HTERT RPE-1 (cell line): ENCODE results near the gene SLC12A6.

Source experiments
- in situ Hi-C: fragments of 300-500 bp; cut with MboI; formaldehyde crosslinking; loops from 4 replicates; pipeline ENCODE4 v1.14.3; 2020; ENCODE audit warnings: low sequenced_read_pairs

The SLC12A6 gene

DNA sequence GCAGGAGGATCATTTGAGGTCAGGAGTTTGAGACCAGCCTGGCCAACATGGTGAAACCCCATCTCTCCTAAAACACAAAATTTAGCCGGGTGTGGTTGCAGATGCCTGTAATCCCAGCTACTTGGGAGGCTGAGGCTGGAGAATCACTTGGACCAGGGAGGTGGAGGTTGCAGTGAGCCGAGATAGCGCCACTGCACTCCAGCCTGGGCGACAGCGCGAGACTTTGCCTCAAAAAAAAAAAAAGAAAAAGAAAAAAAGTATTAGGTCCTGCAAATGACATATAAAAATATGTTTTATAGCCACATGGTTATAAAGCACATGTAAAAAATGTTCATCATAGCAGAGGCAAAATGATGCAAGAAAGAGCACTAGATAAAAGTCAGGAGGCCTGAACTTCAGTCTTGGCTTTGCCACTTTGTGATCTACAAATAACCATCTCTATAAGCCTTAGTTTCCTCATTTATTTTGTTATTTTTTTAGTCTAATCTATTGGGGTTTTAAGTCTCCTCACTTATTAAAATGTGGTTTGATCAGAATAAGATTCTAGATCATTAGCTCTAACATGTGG lies 4.9 kb downstream of the SLC12A6 start:
- in situ Hi-C loops, result no loop called here

DNA sequence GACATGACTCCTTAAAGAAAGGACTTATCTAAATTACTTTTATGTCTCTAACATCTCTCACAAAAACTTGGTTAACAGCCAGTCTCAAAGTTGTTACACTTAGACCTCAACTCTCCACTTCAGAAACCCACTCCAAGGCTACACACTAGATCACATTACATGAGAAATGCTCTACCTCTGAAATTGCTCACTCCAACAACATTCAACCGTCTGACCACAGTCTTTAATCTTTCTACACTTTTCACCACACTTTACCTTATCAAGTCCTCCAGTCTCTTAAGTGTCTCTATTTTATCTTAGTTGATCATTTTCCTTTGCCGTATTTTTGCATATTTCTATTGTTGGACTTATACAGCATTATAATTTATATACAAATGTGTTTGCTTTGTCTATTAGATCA lies 5.8 kb downstream of the SLC12A6 start:
- in situ Hi-C loops, result no loop called here

DNA sequence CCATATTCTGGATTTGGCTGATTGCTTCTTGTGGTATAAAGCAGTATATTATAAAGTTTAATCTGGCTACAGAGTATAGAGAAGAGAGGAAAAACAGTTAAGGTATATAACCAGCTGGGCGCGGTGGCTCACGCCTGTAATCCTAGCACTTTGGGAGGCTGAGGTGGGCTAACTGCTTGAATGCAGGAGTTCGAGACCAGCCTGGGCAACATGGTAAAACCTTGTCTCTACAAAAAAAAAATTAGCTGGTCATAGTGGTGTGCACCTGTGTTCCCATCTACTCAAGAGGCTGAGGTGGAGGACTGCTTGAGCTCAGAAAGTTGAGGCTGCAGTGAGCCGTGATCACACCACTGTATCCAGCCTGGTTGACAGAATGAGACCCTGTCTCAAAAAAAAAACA lies 7.3 kb downstream of the SLC12A6 start:
- in situ Hi-C loops, result no loop called here

GRCh38 chr15:34329006-34329405 lies 8.6 kb downstream of the SLC12A6 start:
- in situ Hi-C loops, result no loop called here

DNA sequence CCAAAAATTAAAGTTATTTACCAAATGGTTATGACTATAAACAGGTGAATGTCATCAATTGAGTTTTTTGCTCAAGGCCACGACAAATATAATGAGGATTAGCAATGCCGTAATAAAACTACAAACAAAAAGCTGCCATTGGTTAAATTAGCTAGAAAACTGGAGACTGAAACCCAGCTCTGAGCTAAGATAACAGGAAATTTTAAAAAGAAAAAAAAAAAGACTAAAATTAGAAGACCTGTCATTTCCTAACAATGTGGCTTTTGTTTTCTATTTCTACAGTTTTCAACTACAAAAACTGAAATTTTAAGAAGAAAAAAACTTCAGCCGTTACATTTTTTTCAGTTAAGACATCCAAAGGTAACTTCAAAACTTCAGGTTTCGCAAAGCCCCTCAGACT lies 9.7 kb downstream of the SLC12A6 start:
- in situ Hi-C loops, result no loop called here

GRCh38 chr15:34325368-34325767 lies 12.2 kb downstream of the SLC12A6 start:
- in situ Hi-C loops, result no loop called here

DNA sequence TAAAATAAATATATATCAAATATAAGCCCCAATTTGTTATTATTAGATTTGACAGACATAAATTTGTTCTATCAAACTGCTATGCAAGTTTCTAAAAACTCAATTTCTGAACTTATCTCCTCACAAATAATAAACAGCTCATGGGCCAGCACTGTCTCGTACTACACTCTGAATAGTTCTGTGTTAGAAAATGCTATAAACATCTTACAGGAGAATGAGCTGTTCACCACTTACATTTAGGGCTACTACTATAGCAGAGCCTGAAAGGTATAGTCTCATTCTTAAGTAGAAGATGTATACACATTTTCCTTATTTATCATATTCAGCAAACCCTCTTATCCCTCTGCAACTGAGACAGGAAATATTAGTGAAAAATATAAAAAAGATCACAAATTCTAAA lies 12.6 kb downstream of the SLC12A6 start:
- in situ Hi-C loops, result no loop called here

DNA sequence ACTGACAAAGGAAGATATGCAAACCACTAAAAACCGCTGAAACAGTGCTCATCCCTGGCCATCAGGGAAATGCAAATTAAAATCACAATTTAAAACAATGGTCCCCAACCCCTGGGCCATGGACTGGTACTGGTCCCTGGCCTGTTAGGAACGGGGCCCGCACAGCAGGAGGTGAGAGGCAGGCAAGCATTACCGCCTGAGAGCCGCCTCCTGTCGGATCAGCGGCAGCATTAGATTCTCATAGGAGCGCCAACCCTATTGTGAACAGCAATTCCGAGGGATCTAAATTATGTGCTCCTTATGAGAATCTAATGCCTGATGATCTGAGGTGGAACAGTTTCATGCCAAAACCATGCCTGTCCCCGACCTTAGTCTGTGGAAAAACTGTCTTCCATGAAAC lies 14.4 kb downstream of the SLC12A6 start:
- in situ Hi-C loops, result no loop called here

GRCh38 chr15:34318277-34319079 lies 19.1 kb downstream of the SLC12A6 start:
- in situ Hi-C loops, result no loop called here

DNA sequence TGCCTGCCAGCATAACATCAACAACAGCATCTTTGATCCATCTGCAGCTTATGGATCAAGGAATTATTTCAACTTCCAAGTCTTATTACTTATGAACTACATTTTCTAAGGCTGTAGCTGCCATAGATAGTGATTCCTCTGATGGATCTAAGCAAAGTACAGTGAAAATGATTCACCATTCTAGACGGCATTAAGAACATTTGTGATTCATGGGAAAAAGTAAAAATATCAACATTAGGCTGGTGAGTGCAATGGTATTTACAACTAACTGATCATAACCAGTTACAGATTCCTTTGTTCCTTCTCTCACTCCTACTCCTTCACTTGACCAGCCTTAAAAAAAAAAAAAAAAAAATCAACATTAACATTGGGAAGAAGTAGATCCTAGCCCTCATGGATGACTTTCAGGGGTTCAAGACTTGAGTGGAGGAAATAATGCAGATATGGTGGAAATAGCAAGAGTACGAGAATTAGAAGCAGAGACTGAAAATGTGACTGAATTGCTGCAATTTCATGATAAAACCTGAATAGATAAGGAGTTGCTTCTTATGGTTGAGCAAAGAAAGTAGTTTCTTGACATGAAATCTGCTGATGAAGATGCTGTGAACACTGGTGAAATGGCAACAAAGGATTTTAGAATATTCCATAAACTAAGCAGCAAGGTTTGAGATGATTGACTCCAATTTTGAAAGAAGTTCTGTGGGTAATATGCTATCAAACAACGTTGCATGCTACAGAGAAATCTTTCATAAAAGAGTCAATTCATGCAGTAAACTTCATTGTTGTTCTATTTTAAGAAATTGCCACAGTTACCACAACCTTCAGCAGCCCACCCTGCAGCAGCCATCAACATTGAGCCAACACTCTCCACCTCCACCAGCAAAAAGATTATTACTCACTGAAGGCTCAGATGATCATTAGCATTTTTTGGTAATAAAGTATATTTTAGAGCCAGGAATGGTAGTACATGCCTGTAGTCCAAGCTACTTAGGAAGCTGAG lies 22.8 kb downstream of the SLC12A6 start:
- in situ Hi-C loops, result no loop called here

DNA sequence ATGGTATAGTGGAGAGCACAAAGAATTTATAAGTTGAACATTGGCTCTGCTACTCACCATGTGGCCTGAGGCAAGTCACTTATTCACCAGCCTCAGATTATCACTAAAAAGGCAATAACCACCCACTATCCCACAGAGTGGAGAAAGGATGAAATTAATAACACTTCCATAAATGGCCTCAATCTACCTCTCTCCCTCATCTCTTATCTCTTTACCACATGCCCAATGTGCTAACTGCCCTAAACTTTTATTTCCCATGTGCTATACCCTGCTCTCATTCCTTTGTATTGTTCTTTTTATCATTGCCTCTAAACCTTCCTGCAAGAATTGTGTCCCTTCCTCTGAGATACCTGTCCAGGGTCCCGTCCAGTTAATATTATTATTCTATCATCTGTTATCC lies 26.0 kb downstream of the SLC12A6 start:
- in situ Hi-C loops, result no loop called here

DNA sequence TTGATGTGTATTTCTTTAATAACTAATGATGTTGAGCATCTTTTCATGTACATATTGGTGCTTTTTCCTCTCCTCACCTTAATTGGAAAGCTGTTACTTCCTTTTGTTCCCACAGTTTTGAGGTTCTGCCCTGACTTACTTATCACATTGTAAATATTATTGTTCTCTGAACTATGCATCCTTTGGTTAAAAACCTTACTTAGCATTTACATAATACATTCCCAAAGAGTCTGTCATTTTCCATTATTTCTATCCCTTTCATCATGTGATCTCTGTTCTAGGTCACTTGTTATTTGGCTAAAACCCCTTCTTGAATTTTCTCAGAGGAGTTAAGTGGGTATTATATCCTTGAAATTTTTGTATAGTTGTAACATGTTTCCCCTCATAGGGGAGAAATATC lies 33.0 kb downstream of the SLC12A6 start:
- in situ Hi-C loops, result no loop called here

DNA sequence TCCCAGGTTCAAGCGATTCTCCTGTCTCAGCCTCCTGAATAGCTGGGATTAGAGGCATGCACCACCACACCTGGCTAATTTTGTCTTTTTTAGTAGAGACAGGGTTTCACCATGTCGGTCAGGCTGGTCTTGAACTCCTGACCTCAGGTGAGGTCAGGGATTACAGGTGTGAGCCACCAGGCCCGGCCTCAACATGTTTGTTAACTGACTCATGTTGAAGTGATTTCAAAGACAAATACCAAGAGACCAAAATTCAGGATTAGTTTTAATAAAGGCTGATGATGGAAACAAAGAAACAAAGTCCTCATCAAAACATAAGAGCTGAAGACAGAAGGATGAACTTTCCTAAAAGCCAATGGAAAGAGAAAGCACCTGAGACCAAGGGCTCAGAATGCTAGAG lies 36.5 kb downstream of the SLC12A6 start:
- in situ Hi-C loops, result no loop called here

- in situ Hi-C loops, result no loop called here
Measured at GRCh38 chr15:34297059-34297458, 40.5 kb downstream of the SLC12A6 start.

DNA sequence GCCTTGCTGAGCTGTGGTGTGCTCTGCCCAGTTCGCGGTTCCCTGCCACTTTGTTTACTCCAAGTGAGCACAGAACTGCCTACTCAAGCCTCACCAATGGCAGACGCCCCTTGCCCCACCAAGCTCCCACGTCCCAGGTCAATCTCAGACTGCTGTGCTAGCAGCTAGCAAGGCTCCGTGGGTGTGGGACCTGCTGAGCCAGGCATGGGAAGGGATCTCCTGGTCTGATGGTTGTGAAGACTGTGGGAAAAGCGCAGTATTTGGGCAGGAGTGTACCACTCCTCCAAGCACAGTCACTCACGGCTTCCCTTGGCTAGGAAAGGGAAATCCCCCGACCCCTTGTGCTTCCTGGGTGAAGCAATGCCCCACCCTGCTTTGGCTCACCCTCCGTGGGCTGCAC lies 45.0 kb downstream of the SLC12A6 start:
- in situ Hi-C loops, result no loop called here

GRCh38 chr15:34284937-34285336 lies 52.6 kb downstream of the SLC12A6 start:
- in situ Hi-C loops, result no loop called here

DNA sequence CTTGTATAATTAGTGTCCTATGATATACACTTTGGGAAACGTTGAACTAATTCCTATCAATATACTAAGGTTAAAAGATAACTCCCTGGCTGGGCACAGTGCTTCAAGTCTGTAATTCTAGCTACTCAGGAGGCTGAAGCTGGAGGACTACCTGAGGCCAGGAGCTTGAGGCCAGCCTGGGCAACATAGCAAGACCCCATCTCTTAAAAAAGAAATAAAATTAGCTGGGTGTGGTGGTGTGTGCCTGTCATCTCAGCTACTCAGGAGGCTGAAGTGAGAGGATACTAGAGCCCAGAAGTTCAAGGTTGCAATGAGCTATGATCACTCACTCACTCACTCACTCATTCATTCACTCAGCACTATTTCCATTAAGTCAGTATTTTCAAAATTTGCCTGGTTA lies 55.2 kb downstream of the SLC12A6 start:
- in situ Hi-C loops, result no loop called here

GRCh38 chr15:34280193-34280592 lies 57.4 kb downstream of the SLC12A6 start:
- in situ Hi-C loops, result no loop called here

- in situ Hi-C loops, result no loop called here
Measured at GRCh38 chr15:34279368-34279767, 58.2 kb downstream of the SLC12A6 start.

DNA sequence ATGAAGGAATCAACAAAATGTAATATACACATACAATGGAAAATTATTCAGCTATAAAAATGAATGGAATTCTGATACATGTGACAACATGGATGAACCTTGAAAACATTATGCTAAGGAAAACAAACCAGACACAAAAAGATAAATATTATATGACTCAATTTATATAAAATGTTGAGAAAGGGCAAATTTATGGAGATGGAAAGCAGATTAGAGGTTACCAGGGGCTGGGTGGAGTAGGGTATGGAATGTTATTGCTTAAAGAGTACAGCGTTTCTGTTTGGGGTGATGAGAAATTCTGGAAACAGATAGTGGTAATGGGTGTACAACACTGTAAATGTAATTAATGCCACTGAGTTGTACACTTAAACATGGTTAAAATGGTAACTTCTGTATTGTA lies 61.9 kb downstream of the SLC12A6 start:
- in situ Hi-C loops, result no loop called here

GRCh38 chr15:34275154-34275553 lies 62.4 kb downstream of the SLC12A6 start:
- in situ Hi-C loops, result no loop called here

DNA sequence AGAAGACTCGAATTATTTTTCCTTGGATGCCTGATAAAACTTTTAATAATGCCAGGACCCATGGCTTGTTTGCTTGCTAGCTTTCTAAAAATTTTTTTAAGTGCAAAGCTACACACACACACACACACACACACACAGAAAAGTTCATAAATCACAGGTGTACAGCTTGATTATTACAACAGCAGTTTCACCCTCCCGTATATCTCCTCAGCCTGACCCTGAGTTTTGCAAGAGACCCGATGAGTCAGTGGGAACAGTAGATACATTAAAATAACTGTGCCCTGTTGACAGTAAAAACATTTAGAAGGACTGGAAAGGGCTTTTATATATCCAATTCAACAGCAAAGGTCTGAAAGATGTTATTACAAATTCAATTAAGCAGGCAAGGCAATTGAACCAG lies 66.1 kb downstream of the SLC12A6 start:
- in situ Hi-C loops, result no loop called here
